ENCODE results near the gene CPXM1.
A peak's percentile ranks its signal among the peaks of the same experiment; 100 is the strongest.
"Not testable (repeated sequence)": the region's sequence is repeated elsewhere in the genome, so short reads cannot be mapped to it uniquely, and the experiment has no call there.

CPXM1 gene

GRCh38 chr20:2826655-2827054 lies 26.2 kb upstream of the CPXM1 start:
- no peak overlapping the region for H3K4me3 ChIP-seq
- no peak overlapping the region for H3K27ac ChIP-seq

GRCh38 chr20:2825761-2826160 lies 25.3 kb upstream of the CPXM1 start:
- Histone ChIP-seq H3K4me3 (no peak overlapping the region), H3K27ac (no peak overlapping the region)

- no peak overlapping the region for H3K27ac ChIP-seq
Observed at GRCh38 chr20:2822073-2822472, 21.6 kb upstream of the CPXM1 start.

GRCh38 chr20:2820896-2821869 lies 20.8 kb upstream of the CPXM1 start:
- H3K4me3 ChIP-seq: no peak overlapping the region
- no peak overlapping the region for H3K27ac ChIP-seq

More at GRCh38 chr20:2822073-2822472, 21.6 kb upstream of the CPXM1 start:
- no peak overlapping the region for H3K4me3 ChIP-seq

GRCh38 chr20:2820084-2820895 lies 19.9 kb upstream of the CPXM1 start:
- Histone ChIP-seq H3K4me3 (no peak overlapping the region), H3K27ac (no peak overlapping the region)

- Histone ChIP-seq H3K4me3 (no peak overlapping the region), H3K27ac (peak overlapping the region in 1 of 21 experiments; percentile 16)
Observed at GRCh38 chr20:2817891-2818595, 17.6 kb upstream of the CPXM1 start.

- peak overlapping the region in 1 of 21 experiments; percentile 16 for H3K27ac ChIP-seq
- H3K4me3 ChIP-seq: no peak overlapping the region
Observed at GRCh38 chr20:2817341-2817726, 16.9 kb upstream of the CPXM1 start.

GRCh38 chr20:2816583-2817340 lies 16.3 kb upstream of the CPXM1 start:
- no peak overlapping the region for H3K4me3 ChIP-seq
- H3K27ac ChIP-seq: no peak overlapping the region

GRCh38 chr20:2816030-2816582 lies 15.7 kb upstream of the CPXM1 start, which contains the start of gene TMEM239:
Gene TMEM239 (plus strand): TSS chr20:2816364. CDS start chr20:2816555, 191 bp downstream.
- H3K4me3 ChIP-seq: no peak within 1 kb of the TSS

GRCh38 chr20:2815242-2815900 lies 14.9 kb upstream of the CPXM1 start:
- no peak overlapping the region for H3K4me3 ChIP-seq
- peak overlapping the region in 6 of 21 experiments; percentile 1 to 78 (median 46) for H3K27ac ChIP-seq

More at GRCh38 chr20:2816030-2816582, 15.7 kb upstream of the CPXM1 start, which contains the start of gene TMEM239:
- H3K27ac ChIP-seq: peak within 1 kb of the TSS in 6 of 21 experiments; percentile 1 to 78 (median 46)

GRCh38 chr20:2814587-2815051 lies 14.2 kb upstream of the CPXM1 start, which contains the start of gene C20orf141:
Gene C20orf141 (plus strand): TSS chr20:2814987. CDS start chr20:2815185, 198 bp downstream.
- H3K27ac ChIP-seq: peak within 1 kb of the TSS in 6 of 21 experiments; percentile 1 to 78 (median 46)
- H3K4me3 ChIP-seq: no peak within 1 kb of the TSS

- no peak overlapping the region for H3K4me3 ChIP-seq
- H3K27ac ChIP-seq: no peak overlapping the region
Observed at GRCh38 chr20:2814076-2814475, 13.6 kb upstream of the CPXM1 start.

- no peak overlapping the region for H3K27ac ChIP-seq
- no peak overlapping the region for H3K4me3 ChIP-seq
Observed at GRCh38 chr20:2812189-2812588, 11.8 kb upstream of the CPXM1 start.

- Histone ChIP-seq H3K27ac (no peak overlapping the region), H3K4me3 (no peak overlapping the region)
Observed at GRCh38 chr20:2809690-2810089, 9.3 kb upstream of the CPXM1 start.

GRCh38 chr20:2807929-2808328 lies 7.5 kb upstream of the CPXM1 start:
- not testable (repeated sequence) for H3K4me3 ChIP-seq, H3K27ac ChIP-seq

- Histone ChIP-seq H3K4me3 (no peak overlapping the region), H3K27ac (no peak overlapping the region)
Observed at GRCh38 chr20:2807019-2807418, 6.6 kb upstream of the CPXM1 start.

- Histone ChIP-seq H3K4me3 (no peak overlapping the region), H3K27ac (no peak overlapping the region)
Observed at GRCh38 chr20:2806351-2806701, 5.9 kb upstream of the CPXM1 start.
